Measurements from ENCODE around the gene MRGPRX2.

MRGPRX2 gene

DNA sequence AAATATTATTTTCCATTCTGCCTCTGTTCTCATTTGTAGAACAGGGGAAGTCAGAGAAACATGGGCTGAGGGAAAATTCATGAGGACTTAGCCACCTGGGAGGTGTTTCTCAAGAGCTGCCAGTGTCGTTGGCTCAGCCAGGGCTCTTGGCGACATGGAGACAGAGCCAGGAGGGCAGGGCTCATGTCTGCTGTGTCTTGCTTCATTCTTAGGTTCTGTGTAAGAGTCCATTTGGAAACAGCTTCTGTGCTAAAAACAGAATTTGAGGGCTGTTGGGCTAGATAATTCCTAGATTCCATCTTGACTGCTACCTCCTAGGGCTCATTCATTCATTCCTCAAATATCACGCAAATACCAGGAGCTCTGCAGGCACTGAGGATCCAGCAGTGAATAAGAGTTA is 15.1 kb upstream of the MRGPRX2 start:
- no peak for DNase-seq (ENCODE audit: low read depth)

DNA sequence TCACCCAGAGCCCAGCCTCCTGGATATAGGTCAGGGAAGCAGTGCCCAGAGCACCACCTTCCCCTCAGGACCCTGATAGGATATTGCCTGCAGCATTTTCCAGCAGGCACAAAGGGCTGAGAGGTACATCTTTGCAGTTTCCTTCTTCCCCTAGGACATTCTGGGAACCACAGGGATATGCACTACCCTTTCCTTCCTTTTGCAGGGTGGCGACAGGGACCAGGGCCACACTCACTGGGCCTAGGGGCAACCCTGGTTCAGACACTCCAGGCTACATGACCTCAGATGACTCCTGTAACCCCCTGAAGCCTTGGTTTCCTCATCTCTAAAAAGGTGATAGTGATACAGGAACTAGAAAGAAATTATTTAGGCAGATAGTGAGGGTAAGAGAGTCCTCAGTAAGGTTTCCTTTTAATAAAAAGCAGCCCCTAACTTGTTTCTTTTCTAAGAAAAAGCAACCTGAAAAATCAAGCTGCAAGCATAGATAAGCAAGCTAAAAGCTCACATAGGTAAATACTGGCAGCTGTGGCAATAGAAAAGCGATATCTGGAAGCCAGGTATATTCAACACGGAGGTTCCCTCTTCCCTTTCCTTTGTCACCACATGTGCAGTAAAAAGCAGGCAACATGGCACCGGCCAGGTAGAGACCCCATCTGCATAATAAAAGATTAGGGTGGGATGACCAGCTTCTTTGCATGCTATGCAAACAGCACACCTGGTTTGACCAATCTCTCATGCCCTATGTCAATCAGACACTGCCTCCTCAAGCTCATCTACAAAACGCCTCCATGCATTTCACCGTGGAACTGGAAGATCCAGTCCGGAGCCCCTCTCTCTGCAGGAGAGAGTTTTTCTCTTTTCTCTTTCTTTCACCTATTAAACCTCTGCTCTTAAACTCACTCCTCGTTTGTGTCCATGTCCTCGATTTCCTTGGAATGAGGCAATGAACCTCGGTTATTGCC is 13.2 kb upstream of the MRGPRX2 start:
- no peak for DNase-seq (ENCODE audit: low read depth)

DNA sequence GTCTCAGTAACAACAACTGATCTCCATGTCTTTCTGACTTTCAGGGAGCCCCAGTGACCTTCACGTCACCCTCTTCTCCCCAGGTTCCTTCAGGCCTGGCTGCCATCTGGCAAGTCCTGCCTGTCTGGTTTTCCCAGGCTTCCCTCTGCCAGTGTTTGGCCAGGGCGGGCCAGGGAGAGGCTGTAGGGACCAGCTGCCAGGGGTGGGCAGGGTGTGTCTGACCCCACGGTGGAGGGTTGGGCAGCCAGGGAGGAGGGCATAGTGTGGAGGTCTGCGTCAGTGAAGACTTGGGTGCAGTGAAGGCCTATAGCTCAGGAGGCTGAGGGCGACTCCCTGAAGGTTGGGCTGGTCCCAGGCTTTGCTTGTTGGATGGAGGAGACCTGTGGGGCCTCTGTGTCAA is 11.9 kb upstream of the MRGPRX2 start:
- no peak for DNase-seq (ENCODE audit: low read depth)

DNA sequence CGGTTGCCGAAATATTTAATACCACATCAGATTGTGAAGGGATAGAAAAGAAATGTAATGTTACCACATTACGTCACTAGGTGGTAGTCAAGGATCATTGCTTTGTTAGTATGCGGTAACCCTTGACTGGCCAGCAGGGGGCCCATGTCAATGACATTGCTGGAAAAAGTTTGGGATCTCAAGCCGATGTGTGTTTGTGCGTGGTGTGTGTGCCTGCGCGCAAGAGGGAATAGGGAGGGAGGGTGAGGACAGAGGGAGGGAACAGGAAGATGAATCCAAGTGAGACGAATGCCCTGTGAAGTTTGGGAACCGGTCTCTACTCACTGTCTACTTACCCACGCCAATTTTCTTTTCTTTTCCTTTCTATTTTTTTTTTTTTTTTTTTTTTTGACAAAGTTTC is 10.7 kb upstream of the MRGPRX2 start:
- peak; percentile 21 for DNase-seq (ENCODE audit: low read depth)

DNA sequence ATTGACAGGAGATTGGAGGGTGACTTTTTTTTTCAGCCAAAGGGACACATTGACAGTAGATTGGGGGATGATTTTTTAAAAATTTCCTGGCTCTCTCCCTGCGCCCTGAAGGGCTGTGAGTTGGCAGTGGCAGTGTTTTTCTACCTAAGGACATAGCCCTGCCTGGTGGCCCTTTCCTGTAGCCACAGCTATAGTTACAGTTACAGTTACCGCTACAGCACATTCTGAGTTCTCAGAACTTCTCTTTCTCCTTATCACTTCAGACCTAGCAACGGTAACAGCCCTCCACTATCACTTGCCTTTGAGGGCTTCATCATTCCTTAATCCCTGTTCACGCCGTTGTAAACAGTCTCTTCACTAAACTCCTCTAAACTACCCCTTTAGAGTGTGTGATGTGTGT is 684 bp downstream of the MRGPRX2 start:
- no peak for DNase-seq (ENCODE audit: low read depth)

DNA sequence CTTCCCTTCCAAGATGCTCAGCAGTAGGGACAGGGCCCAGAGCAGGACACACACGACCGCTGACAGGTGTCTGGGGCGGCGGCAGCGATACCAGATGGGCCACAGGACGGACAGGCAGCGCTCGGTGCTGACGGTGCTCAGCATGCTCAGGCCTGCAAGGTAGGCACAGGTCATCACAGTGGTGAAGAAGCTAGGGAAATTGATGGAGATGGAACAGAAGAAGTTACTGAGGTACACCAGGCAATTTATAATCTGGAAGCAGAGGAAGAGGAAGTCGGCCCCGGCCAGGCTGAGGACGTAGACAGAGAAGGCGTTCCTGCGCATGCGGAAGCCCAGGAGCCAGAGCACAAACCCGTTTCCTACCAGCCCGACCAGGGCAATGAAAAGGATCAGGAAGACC is 4.6 kb downstream of the MRGPRX2 start:
- no peak for DNase-seq (ENCODE audit: low read depth)

DNA sequence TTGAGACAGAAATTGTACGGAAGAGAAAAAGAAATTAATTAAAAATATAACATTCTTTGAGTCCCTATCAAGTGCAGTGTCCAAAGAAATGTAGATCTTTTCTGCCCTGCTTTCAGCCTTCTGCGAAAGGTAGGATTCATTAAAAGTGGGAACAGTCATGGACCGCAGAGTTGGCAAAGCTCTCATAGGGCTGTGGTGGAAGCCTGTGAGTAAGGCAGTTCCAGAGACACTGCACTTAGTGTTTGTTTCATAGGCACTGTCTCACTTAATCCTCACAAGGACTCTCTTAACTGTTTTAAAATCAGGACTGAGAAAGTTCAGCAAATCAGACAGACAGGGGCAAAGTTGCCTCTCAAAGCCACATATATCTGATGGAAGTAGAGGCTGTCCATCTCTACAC is 5.5 kb downstream of the MRGPRX2 start:
- no peak for DNase-seq (ENCODE audit: low read depth)

GRCh38 chr11:19053909-19054308 is 6.6 kb downstream of the MRGPRX2 start:
- DNase-seq (ENCODE audit: low read depth), result no peak

- DNase-seq (ENCODE audit: low read depth), result no peak
Observed at GRCh38 chr11:19050281-19050680, 10.2 kb downstream of the MRGPRX2 start.

DNA sequence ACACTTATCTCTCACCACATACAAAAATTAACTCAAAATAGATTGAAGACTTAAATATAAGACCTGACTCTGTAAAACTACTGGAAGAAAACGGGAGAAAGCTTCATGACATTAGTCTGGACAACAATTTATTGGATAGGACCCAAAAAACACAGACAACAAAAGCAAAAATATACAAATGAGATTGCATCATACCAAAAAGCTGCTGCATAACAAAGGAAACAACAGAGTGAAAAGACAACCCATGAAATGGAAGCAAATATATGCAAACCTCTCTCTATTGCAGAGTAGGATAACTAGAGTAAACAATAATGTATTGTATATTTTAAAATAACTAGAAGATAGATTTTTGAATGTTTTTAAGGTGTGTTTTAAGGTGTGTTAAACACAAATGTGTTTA is 11.2 kb downstream of the MRGPRX2 start:
- DNase-seq (ENCODE audit: low read depth), result no peak

DNA sequence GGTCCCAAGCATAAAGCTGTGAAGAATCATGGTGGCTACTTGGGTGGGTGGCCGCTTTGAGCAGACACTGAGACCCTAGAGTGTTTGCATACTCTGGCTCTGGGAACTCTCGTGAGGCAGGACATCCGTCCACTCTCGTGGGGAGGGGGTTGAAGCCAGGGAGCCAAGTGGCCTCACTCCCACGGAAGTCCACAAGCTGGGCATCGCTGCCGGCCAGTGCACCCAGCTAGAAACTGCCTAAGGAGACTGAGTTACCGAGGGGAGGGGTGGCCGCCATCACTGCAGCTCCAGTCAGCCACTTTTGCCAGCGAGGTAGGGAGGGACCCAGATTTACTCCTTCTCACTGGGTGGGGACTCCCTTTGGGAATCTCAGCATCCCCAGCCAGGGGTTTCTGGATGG is 20.5 kb downstream of the MRGPRX2 start:
- no peak for DNase-seq (ENCODE audit: low read depth)

GRCh38 chr11:19039409-19039808 is 21.1 kb downstream of the MRGPRX2 start:
- DNase-seq (ENCODE audit: low read depth), result no peak

DNA sequence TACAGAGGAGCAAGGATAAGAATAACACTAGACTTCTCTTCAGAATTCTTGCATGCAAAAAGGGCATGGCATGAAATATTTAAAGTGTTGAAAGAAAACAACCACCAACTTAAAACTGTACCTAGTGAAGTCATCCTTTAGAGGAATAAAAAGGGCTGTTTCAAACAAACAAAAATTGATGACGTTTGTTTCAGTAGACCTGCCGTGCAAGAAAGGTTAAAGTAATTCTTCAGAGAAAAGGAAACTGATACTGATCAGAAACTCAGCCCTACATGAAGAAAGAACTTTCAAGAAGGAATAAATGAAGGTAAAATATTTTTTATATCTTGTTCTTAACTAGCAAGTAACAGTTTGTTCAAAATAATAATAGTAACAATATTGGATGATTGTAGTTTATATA is 27.5 kb downstream of the MRGPRX2 start:
- no peak for DNase-seq (ENCODE audit: low read depth)

DNA sequence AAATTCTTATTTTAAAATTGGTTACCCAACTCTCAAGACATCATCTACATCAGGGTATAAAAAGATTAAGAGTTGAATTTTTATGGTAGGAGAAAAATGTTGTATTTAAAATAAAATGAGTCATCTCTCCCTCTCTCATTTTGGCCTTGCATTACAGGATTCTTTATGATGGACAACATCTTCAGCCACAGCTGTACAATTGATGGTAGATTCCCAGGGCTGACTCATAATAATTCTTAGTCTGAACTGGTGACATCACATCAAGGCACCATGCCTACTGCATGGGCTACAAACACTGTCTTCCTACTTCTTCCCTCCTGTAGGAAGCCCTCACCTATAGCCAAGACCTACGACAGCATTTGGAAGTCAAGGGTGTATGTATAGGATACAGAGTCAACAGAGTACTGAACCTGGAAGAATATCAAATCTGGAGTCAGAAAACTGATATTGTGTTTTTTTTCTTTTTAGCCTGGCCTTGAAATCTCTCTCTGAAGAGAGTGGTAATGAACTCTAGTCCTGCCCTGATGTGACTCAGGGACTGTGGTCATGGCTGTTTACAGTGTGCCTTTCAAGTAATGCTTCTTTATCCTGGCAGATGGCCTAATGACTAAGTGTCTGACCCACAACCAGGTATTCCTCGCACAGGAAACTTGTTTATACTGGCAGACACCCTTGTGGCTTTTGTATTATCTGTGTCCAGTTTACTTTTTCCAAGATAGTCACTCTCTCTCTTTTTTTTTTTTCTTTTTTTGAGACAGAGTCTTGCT is 32.5 kb downstream of the MRGPRX2 start:
- DNase-seq (ENCODE audit: low read depth), result no peak

GRCh38 chr11:19026862-19027261 is 33.7 kb downstream of the MRGPRX2 start:
- DNase-seq (ENCODE audit: low read depth), result no peak

GRCh38 chr11:19025481-19026406 is 34.8 kb downstream of the MRGPRX2 start:
- no peak for DNase-seq (ENCODE audit: low read depth)

DNA sequence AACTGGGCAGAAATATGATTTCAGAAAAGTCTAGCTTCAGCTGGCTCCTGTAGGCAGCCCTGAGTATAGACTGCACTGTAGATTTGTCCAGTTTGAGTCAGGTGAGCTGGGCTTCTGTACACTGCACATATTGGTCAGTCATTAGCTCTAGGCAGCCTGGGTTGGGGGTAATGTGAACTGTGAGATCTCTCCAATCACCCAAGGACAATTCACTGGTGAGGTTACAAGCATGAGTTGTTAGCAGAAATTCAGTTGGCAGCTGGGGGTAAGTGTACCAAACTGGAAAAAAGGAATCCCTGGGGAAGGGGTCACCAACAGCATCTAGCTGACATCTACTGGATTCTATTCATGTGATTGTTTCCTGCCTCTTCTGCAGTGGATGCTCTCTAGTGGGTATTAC is 39.7 kb downstream of the MRGPRX2 start:
- DNase-seq (ENCODE audit: low read depth), result no peak

GRCh38 chr11:19018901-19019300 is 41.6 kb downstream of the MRGPRX2 start:
- no peak for DNase-seq (ENCODE audit: low read depth)

GRCh38 chr11:19013181-19013857 is 47.2 kb downstream of the MRGPRX2 start:
- DNase-seq (ENCODE audit: low read depth), result no peak

DNA sequence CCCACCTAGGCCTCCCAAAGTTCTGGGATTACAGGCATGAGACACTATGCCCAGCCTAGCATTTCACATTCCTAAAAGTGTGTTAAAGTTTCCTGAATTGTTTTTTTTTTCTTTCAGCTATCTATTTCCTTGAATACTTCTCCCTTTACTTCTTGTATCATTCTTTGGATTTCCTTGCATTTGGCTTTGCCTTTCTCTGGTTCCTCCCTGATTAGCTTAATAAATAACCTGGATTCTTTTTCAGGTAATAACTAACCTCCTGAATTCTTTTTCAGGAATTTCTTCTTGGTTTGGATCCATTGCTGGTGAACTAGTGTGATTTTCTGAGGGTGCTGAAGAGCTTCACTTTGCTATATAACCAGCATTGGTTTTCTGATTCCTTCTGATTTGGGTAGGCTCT is 47.9 kb downstream of the MRGPRX2 start:
- DNase-seq (ENCODE audit: low read depth), result no peak
